Measurements from ENCODE around the gene TRAFD1.

- TF ChIP-seq POLR2A (IDR thresholded peaks at IDR 0.05), result no peak
- TF ChIP-seq CTCF (IDR thresholded peaks at IDR 0.05), result peak; percentile 23 to 35 (median 32)
These were observed 45.0 kb downstream of the TRAFD1 start for GRCh38 chr12:112170376-112170775.
